HepG2 (cell line): ENCODE results near the gene ZNF771. TPM values are rescaled to one million over a fixed set of nuclear protein-coding genes. Genes with fewer than 3 reads are reported as not detected.

Experiments
- ARID2 ChIP-seq: sonication (generic); formaldehyde crosslinking; IDR thresholded peaks from 2 replicates; pipeline ENCODE4 v1.8.1; 2022; ENCODE audit warnings: mild to moderate bottlenecking, missing genetic modification reagents, borderline replicate concordance
- FOXM1 ChIP-seq: sonication (generic); formaldehyde crosslinking; IDR thresholded peaks from 2 replicates; pipeline ENCODE4 v1.5.0; 2020; ENCODE audit warnings: missing genetic modification reagents
- ISL2 ChIP-seq: sonication (generic); formaldehyde crosslinking; IDR thresholded peaks from 2 replicates; pipeline ENCODE4 v1.5.0; 2020; ENCODE audit warnings: missing genetic modification reagents
- KDM1A ChIP-seq: IDR thresholded peaks from 2 replicates; pipeline ENCODE4 v1.6.1; 2016; ENCODE audit warnings: missing compliant biosample characterization
- PHF21A ChIP-seq: sonication (generic); formaldehyde crosslinking; IDR thresholded peaks from 2 replicates; pipeline ENCODE4 v1.5.0; 2020; ENCODE audit warnings: mild to moderate bottlenecking, missing genetic modification reagents
- SMARCE1 ChIP-seq: fragments of 450-650 bp; IDR thresholded peaks from 2 replicates; pipeline ENCODE4 v1.6.1; 2017; ENCODE audit warnings: borderline replicate concordance
- YEATS2 ChIP-seq: sonication (generic); formaldehyde crosslinking; IDR thresholded peaks from 2 replicates; pipeline ENCODE4 v1.4.0; 2020; ENCODE audit warnings: missing genetic modification reagents, borderline replicate concordance
- ZBTB42 ChIP-seq: sonication (generic); formaldehyde crosslinking; IDR thresholded peaks from 2 replicates; pipeline ENCODE4 v1.5.0; 2020; ENCODE audit warnings: mild to moderate bottlenecking, missing genetic modification reagents
- ZNF143 ChIP-seq: sonication (generic); formaldehyde crosslinking; IDR thresholded peaks from 2 replicates; pipeline ENCODE4 v1.4.0; 2020; ENCODE audit warnings: missing genetic modification reagents
- ZNF451 ChIP-seq: sonication (generic); formaldehyde crosslinking; IDR thresholded peaks from 2 replicates; pipeline ENCODE4 v1.5.0; 2020; ENCODE audit warnings: mild to moderate bottlenecking, missing genetic modification reagents
- ZNF546 ChIP-seq: sonication (generic); formaldehyde crosslinking; conservative IDR thresholded peaks from 2 replicates; pipeline ENCODE4 v1.8.1; 2023; ENCODE audit warnings: mild to moderate bottlenecking, missing genetic modification reagents
- ZNF562 ChIP-seq: sonication (generic); formaldehyde crosslinking; IDR thresholded peaks from 2 replicates; pipeline ENCODE4 v1.8.0; 2022; ENCODE audit warnings: missing genetic modification reagents, borderline replicate concordance
- ZNF878 ChIP-seq: sonication (generic); formaldehyde crosslinking; IDR thresholded peaks from 2 replicates; pipeline ENCODE4 v1.8.1; 2023; ENCODE audit warnings: mild to moderate bottlenecking, missing genetic modification reagents, moderate library complexity
- polyA plus RNA-seq, 8 experiments: library from polyadenylated mRNA; depleted of rRNA in 3 of 8; stranded (reverse) in 7 of 8; unstranded in 1 of 8; fragments of >200 nt; fragmentation: Illumina TruSeq in 4 of 8; extraction: Trizol in 4 of 8; gene quantifications; 2 replicates each; pipeline versions ENCODE4 v1.2.1 to v1.2.3, GENCODE V29; 2011 to 2016; ENCODE audit warnings: low read depth in 4 of 8, missing spikeins in 1 of 8, mixed read lengths in 1 of 8; ENCODE audit not compliant: insufficient read depth in 1 of 8
- total RNA-seq, 5 experiments: library from RNA; depleted of rRNA; stranded (reverse); fragments of >200 nt; fragmentation: Illumina TruSeq; extraction: Trizol; gene quantifications; 2 replicates each; pipeline ENCODE4 v1.2.3, GENCODE V29; 2016; ENCODE audit warnings: low read depth in 1 of 5
- TF ChIP-seq, protein P1 (sequence below): sonication (generic); formaldehyde crosslinking; IDR thresholded peaks from 2 replicates; pipeline ENCODE4 v1.4.0; 2020; ENCODE audit warnings: mild to moderate bottlenecking, missing genetic modification reagents
- TF ChIP-seq, protein P2 (sequence below): sonication (generic); formaldehyde crosslinking; IDR thresholded peaks from 2 replicates; pipeline ENCODE4 v1.5.0; 2020; ENCODE audit warnings: mild to moderate bottlenecking, missing genetic modification reagents
- TF ChIP-seq, protein P3 (sequence below): sonication (generic); formaldehyde crosslinking; IDR thresholded peaks from 2 replicates; pipeline ENCODE4 v1.4.0; 2020; ENCODE audit warnings: missing genetic modification reagents
- TF ChIP-seq, protein P4 (sequence below): IDR thresholded peaks from 2 replicates; pipeline ENCODE4 v1.6.1; 2016

The ZNF771 gene
- total and polyA plus RNA-seq, 2 of the 13 experiments (the other 11 are each of a cell fraction or from before 2014, with no cell fraction given): 5.0 to 11.8 TPM

DNA sequence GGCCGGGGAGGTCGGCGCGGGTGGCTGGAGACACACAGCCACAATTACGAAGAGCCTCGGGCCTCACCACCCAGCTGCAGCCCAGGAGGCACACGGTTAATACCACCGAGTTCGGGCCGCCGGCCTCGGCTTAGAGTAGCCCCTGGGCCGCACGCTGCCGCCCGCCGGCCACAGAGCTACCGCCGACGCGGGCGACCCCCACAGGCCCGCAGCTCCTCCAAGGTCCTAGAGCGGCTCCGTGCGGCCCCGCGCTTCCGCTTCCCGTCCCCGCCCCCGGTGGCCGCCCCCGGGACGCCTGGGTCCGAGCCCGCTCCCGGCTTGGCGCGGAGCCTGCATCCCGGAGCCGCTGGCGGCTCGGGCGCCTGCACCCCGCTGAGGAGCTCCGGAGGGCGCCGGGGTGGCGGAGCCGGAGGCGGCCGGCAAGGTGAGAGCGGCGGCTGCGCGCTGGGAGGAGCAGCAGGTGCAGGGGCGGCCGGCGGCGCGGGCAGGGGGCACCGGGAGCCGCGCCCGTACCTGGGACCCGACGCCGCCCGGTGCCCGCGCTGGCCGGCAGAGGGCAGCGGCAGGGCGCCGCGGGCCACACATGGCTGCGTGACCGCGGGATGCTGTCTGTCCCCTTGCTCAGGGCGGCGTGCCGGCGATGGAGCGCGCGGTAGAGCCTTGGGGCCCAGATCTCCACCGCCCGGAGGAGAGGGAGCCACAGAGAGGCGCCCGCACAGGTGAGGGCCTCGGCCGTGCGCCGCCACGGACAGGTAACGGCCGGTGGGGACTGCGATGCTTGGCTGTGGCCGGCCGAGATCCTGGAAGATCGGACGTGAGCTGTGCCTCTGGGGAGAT is 12.0 kb upstream of the ZNF771 start, which contains the start of gene ZNF48 (continued):
- no peak for TF ChIP-seq ZNF562 (CRISPR knock-in tag)
- TF ChIP-seq YEATS2 (CRISPR knock-in tag): peak; percentile 77; the same call in 1 of the 2 replicates
- TF ChIP-seq, protein P1, sequence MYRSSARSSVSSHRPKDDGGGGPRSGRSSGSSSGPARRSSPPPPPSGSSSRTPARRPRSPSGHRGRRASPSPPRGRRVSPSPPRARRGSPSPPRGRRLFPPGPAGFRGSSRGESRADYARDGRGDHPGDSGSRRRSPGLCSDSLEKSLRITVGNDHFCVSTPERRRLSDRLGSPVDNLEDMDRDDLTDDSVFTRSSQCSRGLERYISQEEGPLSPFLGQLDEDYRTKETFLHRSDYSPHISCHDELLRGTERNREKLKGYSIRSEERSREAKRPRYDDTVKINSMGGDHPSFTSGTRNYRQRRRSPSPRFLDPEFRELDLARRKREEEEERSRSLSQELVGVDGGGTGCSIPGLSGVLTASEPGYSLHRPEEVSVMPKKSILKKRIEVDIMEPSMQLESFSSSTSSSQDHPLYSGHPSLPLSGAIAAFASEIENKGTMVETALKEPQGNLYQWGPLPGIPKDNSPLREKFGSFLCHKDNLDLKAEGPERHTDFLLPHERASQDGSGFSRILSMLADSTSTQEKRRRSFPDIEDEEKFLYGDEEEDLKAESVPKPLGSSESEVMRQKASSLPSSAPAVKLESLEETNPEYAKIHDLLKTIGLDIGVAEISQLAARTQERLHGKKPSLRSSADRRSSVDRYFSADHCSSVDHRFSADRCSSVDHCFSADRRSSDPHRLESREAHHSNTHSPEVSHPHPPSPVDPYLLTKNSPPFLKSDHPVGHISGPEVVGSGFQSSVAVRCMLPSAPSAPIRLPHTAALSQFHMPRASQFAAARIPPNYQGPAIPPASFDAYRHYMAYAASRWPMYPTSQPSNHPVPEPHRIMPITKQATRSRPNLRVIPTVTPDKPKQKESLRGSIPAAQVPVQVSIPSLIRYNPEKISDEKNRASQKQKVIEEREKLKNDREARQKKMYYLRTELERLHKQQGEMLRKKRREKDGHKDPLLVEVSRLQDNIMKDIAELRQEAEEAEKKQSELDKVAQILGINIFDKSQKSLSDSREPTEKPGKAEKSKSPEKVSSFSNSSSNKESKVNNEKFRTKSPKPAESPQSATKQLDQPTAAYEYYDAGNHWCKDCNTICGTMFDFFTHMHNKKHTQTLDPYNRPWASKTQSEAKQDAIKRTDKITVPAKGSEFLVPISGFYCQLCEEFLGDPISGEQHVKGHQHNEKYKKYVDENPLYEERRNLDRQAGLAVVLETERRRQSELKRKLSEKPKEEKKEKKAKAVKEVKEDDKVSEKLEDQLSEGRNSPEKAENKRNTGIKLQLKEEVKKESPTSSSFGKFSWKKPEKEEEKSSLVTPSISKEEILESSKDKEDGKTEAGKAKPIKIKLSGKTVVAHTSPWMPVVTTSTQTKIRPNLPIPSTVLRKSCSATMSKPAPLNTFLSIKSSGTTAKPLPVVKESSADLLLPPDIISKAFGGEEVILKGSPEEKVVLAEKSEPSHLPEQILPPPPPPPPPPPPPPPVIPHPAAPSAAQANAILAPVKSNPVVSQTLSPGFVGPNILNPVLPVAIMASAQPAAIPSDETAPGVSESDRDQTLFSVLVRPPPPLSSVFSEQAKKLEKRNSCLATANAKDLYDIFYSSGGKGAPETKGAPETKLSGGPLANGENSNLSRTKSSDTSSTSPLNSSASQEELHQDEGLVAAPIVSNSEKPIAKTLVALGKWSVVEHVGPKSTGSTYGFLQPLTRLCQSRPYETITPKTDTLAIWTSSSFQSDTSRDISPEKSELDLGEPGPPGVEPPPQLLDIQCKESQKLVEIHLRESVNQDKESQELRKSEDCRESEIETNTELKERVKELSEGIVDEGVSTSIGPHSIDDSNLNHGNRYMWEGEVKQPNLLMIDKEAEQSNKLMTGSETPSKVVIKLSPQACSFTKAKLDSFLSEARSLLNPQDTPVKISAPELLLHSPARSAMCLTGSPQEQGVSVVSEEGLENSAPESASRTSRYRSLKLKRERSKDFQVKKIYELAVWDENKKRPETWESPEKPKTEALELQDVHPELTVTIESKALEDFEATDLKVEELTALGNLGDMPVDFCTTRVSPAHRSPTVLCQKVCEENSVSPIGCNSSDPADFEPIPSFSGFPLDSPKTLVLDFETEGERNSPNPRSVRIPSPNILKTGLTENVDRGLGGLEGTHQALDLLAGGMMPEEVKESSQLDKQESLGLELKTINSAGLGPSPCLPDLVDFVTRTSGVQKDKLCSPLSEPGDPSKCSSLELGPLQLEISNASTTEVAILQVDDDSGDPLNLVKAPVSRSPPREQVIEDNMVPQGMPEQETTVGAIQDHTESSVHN (CRISPR knock-in tag): 0 out of 2 replicates have a peak, but pooled peaks have one; percentile 54
- TF ChIP-seq ZNF546 (CRISPR knock-in tag): 0 out of 2 replicates have a peak, but pooled peaks have one; percentile 27
- no peak for TF ChIP-seq ZNF451 (CRISPR knock-in tag)
- TF ChIP-seq, protein P2, sequence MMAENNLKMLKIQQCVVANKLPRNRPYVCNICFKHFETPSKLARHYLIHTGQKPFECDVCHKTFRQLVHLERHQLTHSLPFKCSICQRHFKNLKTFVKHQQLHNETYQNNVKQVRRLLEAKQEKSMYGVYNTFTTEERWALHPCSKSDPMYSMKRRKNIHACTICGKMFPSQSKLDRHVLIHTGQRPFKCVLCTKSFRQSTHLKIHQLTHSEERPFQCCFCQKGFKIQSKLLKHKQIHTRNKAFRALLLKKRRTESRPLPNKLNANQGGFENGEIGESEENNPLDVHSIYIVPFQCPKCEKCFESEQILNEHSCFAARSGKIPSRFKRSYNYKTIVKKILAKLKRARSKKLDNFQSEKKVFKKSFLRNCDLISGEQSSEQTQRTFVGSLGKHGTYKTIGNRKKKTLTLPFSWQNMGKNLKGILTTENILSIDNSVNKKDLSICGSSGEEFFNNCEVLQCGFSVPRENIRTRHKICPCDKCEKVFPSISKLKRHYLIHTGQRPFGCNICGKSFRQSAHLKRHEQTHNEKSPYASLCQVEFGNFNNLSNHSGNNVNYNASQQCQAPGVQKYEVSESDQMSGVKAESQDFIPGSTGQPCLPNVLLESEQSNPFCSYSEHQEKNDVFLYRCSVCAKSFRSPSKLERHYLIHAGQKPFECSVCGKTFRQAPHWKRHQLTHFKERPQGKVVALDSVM (CRISPR knock-in tag): peak; percentile 78
- TF ChIP-seq ISL2: peak; percentile 52
- TF ChIP-seq PHF21A (CRISPR knock-in tag): peak; percentile 85
- TF ChIP-seq, protein P3, sequence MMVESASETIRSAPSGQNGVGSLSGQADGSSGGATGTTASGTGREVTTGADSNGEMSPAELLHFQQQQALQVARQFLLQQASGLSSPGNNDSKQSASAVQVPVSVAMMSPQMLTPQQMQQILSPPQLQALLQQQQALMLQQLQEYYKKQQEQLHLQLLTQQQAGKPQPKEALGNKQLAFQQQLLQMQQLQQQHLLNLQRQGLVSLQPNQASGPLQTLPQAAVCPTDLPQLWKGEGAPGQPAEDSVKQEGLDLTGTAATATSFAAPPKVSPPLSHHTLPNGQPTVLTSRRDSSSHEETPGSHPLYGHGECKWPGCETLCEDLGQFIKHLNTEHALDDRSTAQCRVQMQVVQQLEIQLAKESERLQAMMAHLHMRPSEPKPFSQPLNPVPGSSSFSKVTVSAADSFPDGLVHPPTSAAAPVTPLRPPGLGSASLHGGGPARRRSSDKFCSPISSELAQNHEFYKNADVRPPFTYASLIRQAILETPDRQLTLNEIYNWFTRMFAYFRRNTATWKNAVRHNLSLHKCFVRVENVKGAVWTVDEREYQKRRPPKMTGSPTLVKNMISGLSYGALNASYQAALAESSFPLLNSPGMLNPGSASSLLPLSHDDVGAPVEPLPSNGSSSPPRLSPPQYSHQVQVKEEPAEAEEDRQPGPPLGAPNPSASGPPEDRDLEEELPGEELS (CRISPR knock-in tag): no peak
- TF ChIP-seq ZNF143: peak; percentile 45; the same call in 1 of the 2 replicates
- TF ChIP-seq ZBTB42: no peak; the same call in 1 of the 2 replicates
- TF ChIP-seq KDM1A (CRISPR knock-in tag): no peak
- TF ChIP-seq, protein P4, sequence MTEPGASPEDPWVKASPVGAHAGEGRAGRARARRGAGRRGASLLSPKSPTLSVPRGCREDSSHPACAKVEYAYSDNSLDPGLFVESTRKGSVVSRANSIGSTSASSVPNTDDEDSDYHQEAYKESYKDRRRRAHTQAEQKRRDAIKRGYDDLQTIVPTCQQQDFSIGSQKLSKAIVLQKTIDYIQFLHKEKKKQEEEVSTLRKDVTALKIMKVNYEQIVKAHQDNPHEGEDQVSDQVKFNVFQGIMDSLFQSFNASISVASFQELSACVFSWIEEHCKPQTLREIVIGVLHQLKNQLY: peak; percentile 62
- TF ChIP-seq ZNF878 (CRISPR knock-in tag): no peak
- TF ChIP-seq ARID2: no peak
- no peak for TF ChIP-seq FOXM1 (CRISPR knock-in tag)
- no peak for TF ChIP-seq SMARCE1
